Muscle of back (tissue), 11 donors: ENCODE measurements around the gene RPL18A. TPM values are rescaled to one million over a fixed set of nuclear protein-coding genes. Genes with fewer than 3 reads are reported as not detected.

Experiments
- DNase-seq, 3 donors: peaks; one replicate each; pipeline versions ENCODE4 v3.0.0 to v3.0.0-alpha.2; 2013
- polyA plus RNA-seq, 10 donors: library from polyadenylated mRNA; unstranded; fragments of 120-200 nt; gene quantifications; one replicate each; pipeline ENCODE4 v1.2.1, GENCODE V29; 2013; ENCODE audit not compliant: insufficient read length in 10 of 10

Gene RPL18A
- polyA plus RNA-seq, 10 donors: 1,678 to 3,130 (median 2,192) TPM

DNA sequence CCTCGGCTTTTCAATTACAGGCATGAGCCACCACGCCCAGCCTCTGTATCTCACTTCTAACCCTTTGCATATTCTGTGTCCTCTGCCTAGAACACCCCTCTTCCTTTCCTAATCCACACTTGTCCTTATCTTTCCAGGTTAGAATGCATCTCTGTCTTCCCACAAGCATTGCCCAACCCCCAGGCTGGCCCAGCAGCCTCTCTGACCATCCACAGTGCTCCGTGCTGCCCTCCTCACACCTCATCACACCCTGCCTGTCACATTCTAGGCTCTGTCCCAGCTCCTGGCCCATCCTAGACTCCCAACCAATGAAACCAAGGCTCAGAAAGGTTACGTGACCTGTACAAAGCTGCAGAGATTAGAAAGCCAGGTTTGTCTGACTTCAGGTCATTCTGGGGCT lies 23.2 kb upstream of the RPL18A start:
- DNase-seq: no peak

DNA sequence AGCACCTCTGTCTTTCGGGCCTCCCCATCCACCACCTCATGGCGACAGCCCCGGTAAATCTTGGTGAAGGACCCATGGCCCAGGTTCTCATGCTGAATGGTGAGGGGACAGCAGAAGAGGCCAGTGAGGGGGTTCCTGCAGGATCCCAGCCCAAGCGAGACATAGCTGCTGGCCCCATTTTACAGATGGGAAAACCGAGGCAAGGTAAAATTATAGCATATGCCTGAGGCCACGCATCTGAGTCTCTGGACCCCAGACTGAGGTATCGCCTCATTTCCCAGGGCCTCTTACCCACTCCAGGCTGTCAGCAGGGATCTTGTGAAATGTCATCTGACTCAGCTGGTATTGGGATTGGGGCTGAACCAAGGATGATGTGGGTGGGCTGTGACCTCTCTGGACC lies 21.7 kb upstream of the RPL18A start:
- no peak for DNase-seq

DNA sequence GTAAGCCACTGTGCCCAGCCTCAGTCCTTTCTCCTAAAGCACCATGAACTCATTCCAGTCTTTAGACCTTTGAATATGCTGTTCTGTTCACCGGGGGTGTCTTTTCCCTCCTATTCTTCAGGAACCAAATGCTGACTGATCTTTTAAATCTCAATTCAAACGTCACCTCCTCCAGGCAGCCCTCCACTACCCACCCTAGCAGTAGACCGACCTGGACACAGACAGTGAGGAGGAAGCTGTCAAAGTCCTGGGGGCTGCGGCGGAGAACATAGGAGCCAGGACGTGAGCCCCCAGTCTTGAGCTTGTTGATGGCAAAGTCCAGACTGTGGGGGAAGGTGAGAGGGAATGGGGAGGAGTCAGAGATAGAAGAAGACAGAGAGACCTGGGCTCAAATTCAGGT lies 19.7 kb upstream of the RPL18A start:
- DNase-seq: no peak

DNA sequence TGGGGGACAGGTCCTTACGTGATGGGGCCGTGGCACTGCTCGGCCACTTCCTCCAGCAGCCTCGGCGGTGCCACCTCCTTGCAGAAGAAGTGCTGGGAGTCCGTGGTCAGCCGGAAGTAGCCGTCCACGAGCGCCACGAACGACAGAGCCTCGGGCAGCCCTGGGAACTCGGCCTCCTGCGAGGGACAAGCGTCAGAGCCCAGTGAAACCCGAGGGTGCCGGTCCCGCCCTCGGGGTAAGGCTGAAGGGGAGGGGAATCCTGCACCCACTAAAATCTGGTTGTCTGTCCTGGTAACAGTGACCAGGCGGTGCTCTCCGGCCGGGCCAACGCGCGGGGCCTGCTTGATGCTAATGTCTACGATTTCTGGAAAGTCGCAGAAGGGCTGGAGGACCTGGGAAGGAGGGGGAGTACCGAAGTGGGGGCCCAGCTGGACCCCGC lies 18.3 kb upstream of the RPL18A start:
- DNase-seq: no peak

DNA sequence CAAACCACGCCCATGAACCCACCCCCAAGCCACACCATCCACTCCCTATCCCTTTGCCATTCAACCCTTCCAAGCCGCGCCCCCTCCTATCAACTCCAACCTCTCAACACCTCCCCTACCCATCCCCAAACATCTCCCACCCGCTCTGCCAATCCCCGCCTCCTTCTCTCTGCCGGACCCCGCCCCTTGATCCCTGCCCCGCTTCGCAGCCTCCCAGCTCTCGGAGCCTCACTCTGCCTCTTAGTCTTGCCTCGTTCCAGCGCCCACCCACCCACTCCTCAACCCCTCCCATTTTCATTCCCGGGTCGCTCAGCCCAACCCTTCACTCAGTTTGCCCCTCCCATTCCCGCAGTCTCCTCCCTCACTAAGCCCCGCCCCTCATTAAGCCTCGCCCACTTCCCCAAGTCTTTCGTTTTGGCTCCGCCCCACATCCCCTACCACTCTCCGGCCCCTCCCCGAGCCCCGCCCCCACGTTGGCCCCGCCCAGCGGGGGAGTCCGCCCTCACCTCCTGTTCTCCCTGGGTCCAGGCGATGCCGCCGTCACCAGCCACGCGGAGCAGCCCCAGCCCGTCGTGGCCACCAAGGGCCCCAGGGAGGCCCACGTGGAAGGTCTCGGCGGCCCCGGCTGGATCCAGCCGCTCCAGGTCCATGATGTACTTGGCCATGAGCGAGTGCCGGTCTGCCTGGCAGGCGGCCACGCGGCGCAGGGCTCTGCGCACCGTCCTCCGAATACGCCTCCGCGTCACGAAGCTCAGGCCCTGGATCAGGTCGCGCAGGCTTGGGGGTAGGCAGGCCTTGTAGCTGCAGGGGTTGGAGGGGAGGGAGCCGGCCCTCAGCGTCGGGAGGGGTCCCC lies 17.7 kb upstream of the RPL18A start:
- DNase-seq: peak; percentile 75 to 92 (median 87)

DNA sequence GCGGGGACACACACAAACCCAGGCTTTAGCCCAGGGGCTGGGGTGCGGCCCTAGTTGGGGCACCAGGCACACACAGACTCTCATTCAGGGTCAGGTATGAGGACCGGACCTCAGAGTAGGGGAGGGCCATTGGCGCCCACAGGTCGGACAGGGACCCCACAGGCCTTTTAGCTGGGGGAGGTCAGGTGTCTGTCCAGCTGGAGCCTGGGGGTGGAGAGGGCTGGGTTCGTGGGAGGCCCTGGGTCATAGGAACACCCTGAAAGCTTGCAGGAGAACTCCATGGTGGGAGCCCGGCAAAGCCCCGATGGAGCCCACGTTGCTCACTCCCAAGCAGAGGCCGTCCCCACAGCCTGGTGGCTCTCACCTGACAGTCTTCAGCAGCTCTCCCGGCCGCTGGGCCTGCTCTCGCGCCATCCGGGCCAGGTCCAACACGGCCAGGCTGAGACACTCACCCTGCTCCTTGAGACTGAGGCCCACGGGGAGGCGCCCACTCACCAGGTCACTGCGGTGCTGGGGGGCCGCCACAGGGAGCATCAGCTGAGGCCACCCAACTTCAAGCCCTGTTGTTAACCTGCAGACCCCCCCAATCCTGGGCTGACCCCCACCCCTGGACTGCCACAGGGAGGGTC lies 16.9 kb upstream of the RPL18A start:
- DNase-seq: no peak

DNA sequence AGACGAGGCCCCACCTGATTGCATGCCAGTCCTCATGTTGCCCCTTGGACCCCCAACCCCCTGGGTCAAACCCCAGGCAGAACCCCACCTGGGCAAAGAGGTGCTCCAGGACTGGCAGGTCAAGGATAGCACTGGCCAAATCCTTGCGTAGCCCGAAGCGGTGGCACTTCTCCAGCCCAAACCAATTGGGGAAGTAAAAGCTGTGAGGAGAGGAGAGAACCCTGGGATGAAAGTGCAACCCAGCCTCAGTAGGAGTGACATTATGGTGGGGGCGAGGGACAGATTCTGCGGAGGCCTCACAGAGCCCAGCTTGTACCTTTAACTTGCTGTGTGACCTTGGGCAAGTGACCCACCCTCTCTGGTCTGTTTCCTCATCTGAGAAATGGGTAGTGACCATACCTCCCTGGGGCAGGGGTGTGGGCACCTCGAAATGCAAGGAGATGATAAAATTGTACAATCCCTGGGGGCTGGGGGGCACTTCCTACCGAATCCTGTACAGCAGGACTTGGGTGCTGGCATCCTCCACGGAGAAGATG lies 16.4 kb upstream of the RPL18A start:
- no peak for DNase-seq

DNA sequence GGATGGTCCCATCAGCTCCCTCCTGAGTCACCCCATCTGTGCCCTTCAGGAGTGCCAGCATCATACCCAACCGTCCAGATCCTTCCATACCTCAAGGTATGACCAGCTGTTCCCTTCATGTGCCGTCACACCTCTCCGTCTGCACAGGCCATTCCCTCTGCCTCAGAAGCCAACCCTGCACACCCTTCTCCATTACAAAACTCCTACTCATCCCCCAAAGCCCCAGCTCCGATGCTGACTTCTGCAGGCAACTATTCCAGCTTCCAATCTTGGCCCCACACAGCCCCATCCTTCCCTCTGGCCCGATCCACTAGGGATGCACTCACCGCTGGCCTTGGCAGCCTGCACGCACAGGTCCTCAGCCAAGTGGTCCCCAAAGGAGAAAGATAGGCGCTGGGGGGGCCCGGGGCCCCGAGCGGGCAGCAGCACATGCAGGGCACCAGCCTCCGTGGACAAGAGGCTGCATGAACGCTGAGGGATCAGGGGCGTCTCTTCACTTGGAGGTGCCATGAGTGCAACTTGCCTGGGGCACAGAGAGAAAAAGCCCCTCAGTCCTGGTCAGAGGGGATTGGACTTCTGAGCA lies 15.7 kb upstream of the RPL18A start:
- no peak for DNase-seq

DNA sequence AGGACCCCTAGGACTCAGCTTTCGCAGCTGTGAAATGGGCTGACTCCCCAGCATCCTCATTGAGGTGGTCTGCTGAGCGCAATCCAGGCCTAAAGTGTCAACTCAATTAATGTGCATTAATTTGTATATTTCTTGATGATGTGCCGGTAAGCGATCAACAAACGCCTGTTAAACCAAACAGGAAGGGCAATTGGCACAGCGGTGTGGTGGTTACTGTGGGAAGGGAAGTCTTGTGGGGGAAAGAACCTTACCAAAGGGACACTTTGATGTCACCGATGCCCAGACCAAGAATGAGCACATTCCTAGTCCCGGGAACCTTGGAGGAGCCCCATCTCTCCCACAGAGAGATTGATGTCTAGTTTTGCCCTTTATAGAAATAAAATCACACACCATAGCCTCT lies 13.6 kb upstream of the RPL18A start:
- no peak for DNase-seq

DNA sequence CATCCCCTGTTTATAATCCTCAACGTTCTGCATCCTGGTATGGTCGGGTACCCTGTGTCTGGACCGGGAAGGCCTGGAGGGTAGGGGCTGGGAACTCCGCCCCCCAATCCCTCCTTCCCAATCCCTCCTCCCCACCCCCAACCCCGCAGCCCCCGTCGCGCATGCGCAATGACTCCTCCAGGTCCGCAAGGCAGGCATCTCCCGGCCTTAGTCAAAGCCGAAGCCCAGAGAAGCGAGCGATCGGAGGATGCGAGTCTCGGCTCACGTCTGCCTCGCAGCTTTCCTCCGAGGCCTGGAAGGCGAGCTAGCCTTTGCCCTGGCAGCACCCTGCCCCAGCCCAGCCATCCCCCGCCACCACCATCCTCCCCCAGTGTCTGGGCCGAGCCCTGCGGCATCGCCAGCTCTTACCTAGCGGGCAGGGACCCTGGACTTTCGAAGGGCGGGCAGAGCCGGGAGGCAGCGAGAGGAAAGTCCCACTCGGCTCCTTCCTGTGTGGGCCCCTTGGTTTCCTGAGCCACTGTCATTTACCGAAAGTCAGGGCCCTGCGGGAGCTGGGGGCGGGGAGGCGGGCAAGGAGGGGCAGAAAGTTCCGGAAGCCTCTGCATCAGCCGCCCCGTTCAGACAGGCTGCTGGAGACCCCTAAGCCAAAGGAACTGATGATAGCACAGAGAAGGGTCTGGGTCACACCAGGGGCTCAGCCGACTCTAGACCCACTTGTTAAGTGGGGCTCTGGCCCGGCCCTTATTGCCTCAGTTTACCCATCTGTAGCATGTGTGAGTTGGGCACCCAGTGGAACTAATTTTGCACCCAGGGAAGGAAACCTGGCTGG lies 12.0 kb upstream of the RPL18A start, which contains the start of gene JAK3:
TSS of gene JAK3 (minus strand) at position 445 of the 829 bp plus-strand sequence. CDS start 3,565 bp downstream, outside the sequence.
- peak; percentile 62 to 87 (median 81) for DNase-seq

DNA sequence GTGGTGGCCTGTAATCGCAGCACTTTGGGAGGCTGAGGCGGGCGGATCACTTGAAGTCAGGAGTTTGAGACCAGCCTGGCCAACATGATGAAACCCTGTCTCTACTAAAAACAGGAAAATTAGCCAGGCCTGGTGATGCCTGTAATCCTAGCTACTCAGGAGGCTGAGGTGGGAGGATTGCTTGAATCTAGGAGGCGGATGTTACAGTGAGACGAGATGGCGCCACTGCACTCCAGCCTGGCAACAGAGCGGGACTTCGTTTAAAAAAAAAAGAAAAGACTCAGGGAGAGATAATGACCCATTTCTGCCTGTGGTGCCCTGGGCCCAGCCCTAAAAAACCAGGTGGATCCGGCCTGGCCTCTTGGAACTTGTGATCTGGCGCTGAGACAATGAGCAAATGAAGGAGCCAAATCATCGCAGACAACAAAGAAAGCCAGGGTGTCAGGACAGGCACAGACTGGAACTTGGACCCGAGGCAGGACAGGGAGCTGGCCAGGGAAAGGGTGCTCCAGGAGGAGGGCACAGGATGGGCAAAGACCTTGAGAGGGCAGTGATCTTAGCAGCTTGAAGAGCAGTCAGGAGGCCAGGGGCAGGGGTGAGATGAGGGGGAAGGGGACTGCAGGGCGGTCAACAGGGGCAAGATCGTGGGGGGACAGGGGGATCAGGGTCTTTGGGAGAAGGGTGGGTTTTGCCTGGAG lies 11.0 kb upstream of the RPL18A start:
- DNase-seq: no peak

DNA sequence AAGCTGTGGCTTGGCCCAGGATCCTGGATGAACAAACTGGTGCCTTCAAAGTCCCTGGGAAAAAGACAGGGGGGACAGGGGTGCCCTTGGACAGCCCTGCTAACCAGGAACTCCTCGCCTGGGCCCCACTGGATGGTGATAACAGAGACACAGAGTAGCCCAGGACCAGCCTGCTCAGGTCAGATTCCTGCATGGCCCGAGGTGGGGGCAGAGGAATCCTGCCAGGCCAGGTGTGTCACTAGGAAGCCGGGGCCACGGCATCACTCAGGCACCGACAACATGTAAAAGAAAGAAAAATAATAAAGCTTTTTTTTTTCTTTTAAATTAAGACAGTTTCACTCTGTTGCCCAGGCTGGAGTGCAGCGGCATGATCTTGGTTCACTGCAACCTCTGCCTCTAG lies 5.6 kb upstream of the RPL18A start:
- no peak for DNase-seq

DNA sequence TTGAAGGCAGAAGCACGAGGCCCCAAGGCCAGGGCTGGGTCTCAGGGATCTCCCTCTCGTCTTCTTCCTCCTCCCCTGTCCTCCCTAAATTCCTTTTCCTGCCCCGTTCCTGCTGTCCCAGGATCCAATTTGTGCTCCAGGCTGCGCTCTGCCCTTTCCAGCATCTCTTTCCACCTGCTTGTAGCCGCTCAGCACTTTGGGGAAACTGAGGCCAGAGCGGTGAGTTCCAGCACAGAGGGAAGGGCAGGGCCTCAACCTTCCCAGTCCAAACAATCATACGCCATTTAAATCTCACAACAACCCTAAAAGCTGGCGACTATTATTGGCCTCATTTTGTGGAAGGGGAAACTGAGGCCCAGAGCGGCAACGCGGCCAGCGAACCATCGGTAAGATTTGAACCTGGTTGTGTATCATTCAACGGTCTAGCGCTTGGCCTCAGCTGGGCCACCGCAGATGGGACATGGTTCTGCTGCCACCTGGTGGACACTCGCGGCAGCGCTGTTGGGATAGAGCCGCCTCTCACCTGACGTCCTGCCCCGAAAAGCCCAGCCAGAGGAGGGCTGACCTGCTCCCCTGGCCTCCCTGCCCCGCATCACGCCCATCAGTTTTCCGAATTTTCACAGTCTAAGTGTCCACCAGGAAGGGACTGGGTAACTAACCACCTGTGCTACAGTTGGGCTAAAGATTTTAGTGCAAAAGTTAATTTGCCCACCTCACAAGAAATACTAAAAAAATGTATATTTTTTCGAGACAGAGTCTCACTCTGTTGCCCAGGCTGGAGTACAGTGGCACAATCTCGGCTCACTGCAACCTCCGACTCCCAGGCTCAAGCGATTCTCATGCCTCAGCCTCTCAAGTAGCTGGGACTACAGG lies 4.2 kb upstream of the RPL18A start:
- DNase-seq: peak; percentile 47 to 88 (median 84)

DNA sequence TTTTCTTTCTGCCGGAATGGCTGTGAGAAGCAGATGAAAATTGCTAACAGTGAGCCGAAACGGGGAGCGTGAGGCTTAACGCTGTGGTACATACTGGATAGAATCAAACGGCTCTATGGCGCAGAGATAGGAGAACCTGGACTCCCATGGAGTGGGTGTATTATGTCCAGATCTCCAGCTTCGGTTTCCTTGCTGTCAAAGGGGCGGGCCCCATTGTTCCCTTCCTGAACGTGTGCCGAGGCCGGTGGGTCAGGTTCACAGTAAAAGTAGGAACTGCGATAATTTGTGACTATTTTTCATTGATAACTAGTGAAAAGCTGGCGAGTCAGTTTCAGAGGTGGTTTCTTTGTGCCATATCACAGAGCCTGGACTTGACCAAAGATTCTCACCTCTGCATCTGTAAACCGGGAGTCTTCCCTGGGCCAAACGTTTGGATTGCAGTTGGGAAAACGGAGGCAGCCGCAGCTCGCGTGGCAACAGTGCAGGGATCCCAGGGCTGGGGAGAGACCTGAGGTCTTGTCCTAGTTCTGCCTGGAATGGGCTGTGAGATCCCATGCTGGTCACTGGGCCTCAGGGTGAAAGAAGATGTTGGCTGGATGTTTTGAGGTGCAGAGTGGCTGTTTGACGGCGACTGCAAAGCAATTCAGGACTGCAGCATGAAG lies 752 bp downstream of the RPL18A start:
- no peak for DNase-seq

DNA sequence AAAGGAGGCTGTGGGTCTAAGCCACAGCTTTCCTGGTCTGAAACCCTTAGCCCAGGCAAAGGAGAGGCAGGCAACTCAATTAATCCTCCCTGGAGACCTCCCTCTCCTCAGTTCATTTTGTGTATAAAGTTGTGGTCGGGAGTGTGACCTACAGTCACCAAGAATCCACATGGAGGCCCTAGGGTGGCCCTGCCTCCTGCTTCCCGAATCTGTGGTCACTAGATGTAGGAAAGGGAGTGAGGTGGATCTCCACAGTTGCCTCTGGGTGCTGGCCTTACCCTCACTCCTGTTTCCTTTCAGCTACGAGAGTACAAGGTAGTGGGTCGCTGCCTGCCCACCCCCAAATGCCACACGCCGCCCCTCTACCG lies 1.3 kb downstream of the RPL18A start:
- no peak for DNase-seq

DNA sequence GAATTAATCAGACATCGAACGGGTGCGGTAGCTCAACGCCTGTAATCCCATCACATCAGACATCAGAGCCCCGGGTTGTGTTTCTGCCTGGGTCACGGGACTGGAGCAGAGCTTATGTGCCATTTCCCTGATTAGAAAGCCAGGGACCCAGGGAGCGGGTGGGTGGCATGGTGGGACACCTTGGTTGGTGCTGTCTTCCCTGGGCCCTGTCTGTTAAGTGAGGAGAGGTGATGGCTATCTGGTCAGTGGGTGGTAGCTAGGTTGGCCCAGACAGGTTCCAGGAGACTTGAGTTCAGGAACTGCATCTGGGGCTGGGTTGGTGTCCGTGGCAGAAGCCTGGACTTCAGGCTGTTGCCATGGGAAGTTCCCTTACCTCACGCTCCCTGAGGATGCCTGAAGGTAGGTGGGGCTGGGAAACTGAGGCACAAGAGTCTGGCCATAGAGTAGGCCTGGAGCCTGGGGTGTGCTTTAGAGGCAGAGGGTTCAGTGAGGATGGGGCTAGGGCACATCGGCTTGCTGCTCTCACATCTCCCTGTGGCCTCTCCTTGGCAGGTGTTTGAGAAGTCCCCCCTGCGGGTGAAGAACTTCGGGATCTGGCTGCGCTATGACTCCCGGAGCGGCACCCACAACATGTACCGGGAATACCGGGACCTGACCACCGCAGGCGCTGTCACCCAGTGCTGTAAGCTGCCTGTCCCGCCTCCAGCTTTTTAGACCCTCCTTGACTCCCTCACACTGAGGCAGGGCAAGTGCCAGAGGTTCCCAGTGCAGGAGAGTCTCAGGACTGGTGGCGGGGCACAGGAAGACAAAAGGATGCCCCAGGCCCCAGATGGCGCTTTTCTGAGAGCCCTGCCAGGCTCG lies 2.1 kb downstream of the RPL18A start:
- DNase-seq: no peak

DNA sequence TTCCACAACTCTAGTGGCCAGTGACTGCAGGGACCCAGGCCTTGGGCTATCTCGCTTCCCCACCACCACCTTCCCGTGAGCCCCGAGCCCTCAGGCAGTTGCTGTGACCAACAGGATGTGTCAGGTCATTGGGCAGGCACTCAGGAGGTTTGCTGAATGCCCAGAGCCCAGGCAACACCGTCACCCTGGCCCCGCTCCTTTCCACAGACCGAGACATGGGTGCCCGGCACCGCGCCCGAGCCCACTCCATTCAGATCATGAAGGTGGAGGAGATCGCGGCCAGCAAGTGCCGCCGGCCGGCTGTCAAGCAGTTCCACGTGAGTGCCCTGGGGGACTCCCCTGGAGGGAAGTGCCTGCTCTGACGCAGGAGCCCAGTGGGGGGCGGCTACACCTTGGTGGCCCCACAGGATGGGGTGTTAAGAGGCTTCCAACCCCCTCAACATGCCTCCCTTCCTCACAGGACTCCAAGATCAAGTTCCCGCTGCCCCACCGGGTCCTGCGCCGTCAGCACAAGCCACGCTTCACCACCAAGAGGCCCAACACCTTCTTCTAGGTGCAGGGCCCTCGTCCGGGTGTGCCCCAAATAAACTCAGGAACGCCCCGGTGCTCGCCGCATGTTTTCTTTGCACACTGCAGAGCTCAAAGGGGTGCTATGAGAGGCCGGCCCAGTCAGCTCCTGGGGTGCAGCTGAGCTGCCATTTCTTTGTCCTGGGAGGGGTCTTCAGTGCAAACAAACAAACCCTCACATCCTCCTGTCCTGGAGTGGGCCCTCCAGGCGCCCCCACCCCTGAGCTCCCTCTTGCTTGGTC lies 3.2 kb downstream of the RPL18A start:
- DNase-seq: no peak
